Common myeloid progenitor, CD34-positive (primary cell): ENCODE data around the gene MAT2A.

Experiments
- CTCF ChIA-PET: fragments of 350-600 bp; sonication (Branson Sonifier 250); formaldehyde crosslinking; loops from one replicate; lab custom pipeline; 2021; ENCODE audit warnings: antibody characterized with exemption; lab: Charles Lee
- POLR2A ChIA-PET: fragments of 350-600 bp; sonication (Branson Sonifier 250); formaldehyde crosslinking; loops from one replicate; lab custom pipeline; 2021; ENCODE audit warnings: antibody characterized with exemption; lab: Charles Lee
- DNase-seq, 3 donors: peaks; one replicate each; pipeline versions ENCODE4 v3.0.0 to v3.0.0-alpha.2; 2013
- H3K27ac ChIP-seq, 2 experiments: 1 replicate in 1 of 2; 2 replicates in 1 of 2; pipeline ENCODE4 v1.7.0; 2013; ENCODE audit warnings: inconsistent platforms in 2 of 2, low read length in 2 of 2, mild to moderate bottlenecking in 2 of 2, low read depth in 1 of 2, moderate library complexity in 1 of 2; ENCODE audit not compliant: severe bottlenecking in 2 of 2, insufficient read depth in 1 of 2, poor library complexity in 1 of 2
- H3K27me3 ChIP-seq, 5 experiments: replicated peaks in 2 of 5; 1 replicate in 3 of 5; 2 replicates in 2 of 5; pipeline versions ENCODE4 v1.6.1 to v1.7.0; 2013; ENCODE audit warnings: low read length in 4 of 5, mild to moderate bottlenecking in 2 of 5, moderate library complexity in 2 of 5, inconsistent platforms in 1 of 5; ENCODE audit not compliant: insufficient read depth in 5 of 5, control insufficient read depth in 4 of 5
- H3K36me3 ChIP-seq, 4 experiments: 1 replicate in 2 of 4; 2 replicates in 2 of 4; pipeline versions ENCODE4 v1.6.1 to v1.7.0; 2013; ENCODE audit warnings: low read length in 3 of 4, control low read depth in 1 of 4, mild to moderate bottlenecking in 1 of 4; ENCODE audit not compliant: control insufficient read depth in 4 of 4, insufficient read depth in 4 of 4
- H3K4me1 ChIP-seq, 4 experiments: 1 replicate in 3 of 4; 2 replicates in 1 of 4; pipeline versions ENCODE4 v1.6.1 to v1.7.1; 2013; ENCODE audit warnings: low read length in 3 of 4, mild to moderate bottlenecking in 3 of 4, control low read depth in 1 of 4, inconsistent platforms in 1 of 4, moderate library complexity in 1 of 4; ENCODE audit not compliant: control insufficient read depth in 4 of 4, insufficient read depth in 4 of 4; ENCODE audit errors: control extremely low read depth in 1 of 4
- H3K4me3 ChIP-seq, 7 experiments: 1 replicate in 4 of 7; 2 replicates in 3 of 7; pipeline versions ENCODE4 v1.5.1 to v1.7.0; 2013; ENCODE audit warnings: mild to moderate bottlenecking in 7 of 7, low read length in 6 of 7, moderate library complexity in 6 of 7, inconsistent platforms in 2 of 7, low read depth in 2 of 7, control low read depth in 1 of 7; ENCODE audit not compliant: insufficient read depth in 4 of 7, control insufficient read depth in 1 of 7; ENCODE audit errors: extremely low read depth in 1 of 7
- H3K9me3 ChIP-seq, 5 experiments: 1 replicate in 4 of 5; 2 replicates in 1 of 5; pipeline versions ENCODE4 v1.6.1 to v1.7.1; 2013; ENCODE audit warnings: low read length in 4 of 5, mild to moderate bottlenecking in 2 of 5, inconsistent platforms in 1 of 5, low read depth in 1 of 5, moderate library complexity in 1 of 5; ENCODE audit not compliant: control insufficient read depth in 4 of 5, insufficient read depth in 2 of 5; ENCODE audit errors: control extremely low read depth in 1 of 5
- WGBS: methylation state at CpG from one replicate; pipeline ENCODE4 v1.1.5; 2013; ENCODE audit not compliant: insufficient coverage; 5-methylcytosine and 5-hydroxymethylcytosine counted together

Gene MAT2A

DNA sequence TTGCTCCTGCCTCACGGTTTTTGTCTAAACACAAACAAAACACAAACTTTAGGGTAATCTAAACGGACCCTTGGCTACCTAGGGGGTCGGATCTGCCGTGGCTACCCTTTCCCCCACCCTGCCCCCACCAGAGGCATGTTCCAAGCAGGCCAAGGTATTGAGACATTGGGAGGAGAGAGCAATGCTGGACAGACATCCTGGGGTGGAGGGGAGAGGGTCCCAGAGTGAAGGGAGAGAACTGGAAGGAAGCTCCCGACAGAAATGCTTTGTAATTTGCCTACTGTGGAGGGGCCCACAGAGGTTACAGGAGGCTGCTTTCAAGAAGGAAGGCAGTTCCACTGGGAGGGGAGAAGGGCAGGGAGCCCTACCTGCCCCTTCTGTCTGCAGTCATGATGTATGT lies 13.9 kb upstream of the MAT2A start:
- no peaks in the 10 kb centered on the region for H3K27me3 ChIP-seq
- H3K36me3 ChIP-seq = no peaks in the 10 kb centered on the region
- POLR2A ChIA-PET = interaction anchor here (2.7 kb wide), 1 partner anchor 14 kb away, joined by 10 read pairs; the partner anchor contains the start of gene MAT2A
- CTCF ChIA-PET = interaction anchor here (1.0 to 2.6 kb wide), 6 partner anchors 14 to 106 kb away, joined by 3 to 11 read pairs (median 6); partner anchors contain the start of gene MAT2A
- no peaks in the 10 kb centered on the region for H3K9me3 ChIP-seq
- DNase-seq = no peak
- 71% methylated on average over 3 of the region's 5 CpGs for WGBS
- H3K27ac ChIP-seq = peak overlapping the region in 1 of 2 experiments; percentile 7
- no peak overlapping the region for H3K4me3 ChIP-seq
- H3K4me1 ChIP-seq = peaks cover 10 to 22% (median 19%) of the 10 kb centered on the region in 4 experiments

DNA sequence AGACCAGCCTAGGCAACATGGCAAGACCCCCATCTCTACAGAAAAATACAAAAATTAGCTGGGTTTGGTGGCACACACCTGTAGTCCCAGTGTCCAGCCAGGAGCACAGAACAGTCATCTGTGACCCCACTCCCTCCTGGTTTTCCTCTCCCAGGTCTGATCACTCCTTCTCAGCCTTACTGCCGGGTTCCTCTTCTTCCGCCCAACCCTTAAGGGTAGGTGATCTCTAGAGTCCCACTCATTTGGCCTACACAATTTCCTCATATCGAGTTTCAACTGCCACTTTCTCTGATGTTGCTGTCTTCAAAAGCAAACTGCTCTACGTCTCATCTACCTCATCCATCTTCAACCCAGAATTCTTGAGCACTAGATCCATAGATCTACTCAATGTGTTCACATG lies 13.4 kb upstream of the MAT2A start:
- DNase-seq = no peak
- ChIA-PET CTCF (interaction anchor here (2.6 kb wide), 1 partner anchor 87 kb away, joined by 8 read pairs; no protein-coding TSS in a partner anchor), POLR2A (no interaction called here)
- no peaks in the 10 kb centered on the region for H3K9me3 ChIP-seq
- H3K4me3 ChIP-seq = no peak overlapping the region
- no peaks in the 10 kb centered on the region for H3K36me3 ChIP-seq
- 92% methylated on average over 4 of the region's 4 CpGs for WGBS
- H3K27ac ChIP-seq = no peak overlapping the region
- peaks cover 10 to 22% (median 19%) of the 10 kb centered on the region in 4 experiments for H3K4me1 ChIP-seq
- no peaks in the 10 kb centered on the region for H3K27me3 ChIP-seq

DNA sequence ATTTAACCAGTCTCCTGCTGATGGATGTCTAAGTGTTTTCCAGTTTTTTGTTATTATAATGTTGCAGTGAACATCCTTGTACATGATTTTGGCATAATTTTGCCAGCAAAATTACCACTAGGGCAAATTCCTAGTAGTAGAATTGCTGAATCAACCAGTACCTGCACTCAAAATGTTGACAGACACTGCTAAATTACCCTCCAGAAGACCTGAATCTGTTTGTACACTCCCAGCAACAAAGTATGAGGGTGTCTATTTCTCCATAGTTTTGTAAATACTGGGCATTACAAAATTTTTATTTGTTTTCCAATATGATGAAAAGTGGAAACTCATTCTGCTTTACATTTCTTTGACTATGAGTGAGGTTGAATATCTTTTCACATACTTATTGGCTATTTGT lies 11.2 kb upstream of the MAT2A start:
- Histone ChIP-seq H3K4me1 (peaks cover 10 to 22% (median 19%) of the 10 kb centered on the region in 4 experiments), H3K9me3 (no peaks in the 10 kb centered on the region), H3K36me3 (no peaks in the 10 kb centered on the region), H3K27me3 (no peaks in the 10 kb centered on the region), H3K27ac (no peak overlapping the region), H3K4me3 (no peak overlapping the region)
- ChIA-PET CTCF (no interaction called here), POLR2A (interaction anchor here (0.6 kb wide), 1 partner anchor 84 kb away, joined by 3 read pairs; the partner anchor contains the start of gene C2orf68)
- DNase-seq = no peak

DNA sequence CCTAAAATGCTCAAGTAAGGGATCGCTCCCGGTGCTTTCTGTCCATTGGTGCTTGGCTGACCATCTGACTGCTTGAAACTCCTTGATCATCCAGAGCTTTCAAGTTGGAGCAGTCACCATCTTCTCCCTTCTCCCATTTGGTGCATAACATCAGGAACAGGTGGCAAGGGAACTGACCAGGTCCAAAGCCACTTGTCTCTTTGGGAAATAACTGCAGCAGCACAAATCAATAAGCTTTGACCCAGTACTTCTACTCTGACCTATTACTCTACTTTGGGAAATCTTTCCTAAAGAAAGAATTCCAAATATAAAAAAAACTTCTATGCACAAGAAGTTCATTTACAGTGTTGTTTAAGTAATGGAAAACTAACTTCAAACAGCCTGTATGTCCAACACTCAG lies 10.6 kb upstream of the MAT2A start:
- ChIA-PET POLR2A (interaction anchor here (0.6 kb wide), 1 partner anchor 83 kb away, joined by 3 read pairs; the partner anchor contains the start of gene C2orf68), CTCF (no interaction called here)
- 96% methylated on average over 2 of the region's 2 CpGs for WGBS
- Histone ChIP-seq H3K27ac (no peak overlapping the region), H3K9me3 (no peaks in the 10 kb centered on the region), H3K27me3 (no peaks in the 10 kb centered on the region), H3K4me1 (peaks cover 10 to 22% (median 19%) of the 10 kb centered on the region in 4 experiments), H3K4me3 (no peak overlapping the region), H3K36me3 (no peaks in the 10 kb centered on the region)
- DNase-seq = no peak

DNA sequence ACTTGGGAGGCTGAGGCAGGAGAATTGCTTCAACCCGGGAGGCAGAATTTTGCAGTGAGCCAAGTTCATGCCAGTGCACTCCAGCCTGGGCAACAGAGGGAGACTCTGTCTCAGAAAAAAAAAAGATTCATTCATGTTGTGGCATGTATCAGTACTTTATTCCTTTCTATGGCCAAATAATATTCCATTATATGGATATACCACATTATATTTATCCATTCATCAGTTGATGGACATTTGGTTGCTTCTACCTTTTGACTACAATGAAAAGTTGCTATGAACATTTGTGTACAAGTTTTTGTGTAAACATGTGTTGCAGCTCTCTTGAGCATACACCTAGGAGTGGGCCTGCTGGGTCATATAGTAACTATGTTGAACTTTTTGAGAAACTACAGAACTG lies 9.2 kb upstream of the MAT2A start:
- Histone ChIP-seq H3K4me1 (peaks cover 5 to 19% (median 16%) of the 10 kb centered on the region in 4 experiments), H3K9me3 (no peaks in the 10 kb centered on the region), H3K27me3 (no peaks in the 10 kb centered on the region), H3K36me3 (no peaks in the 10 kb centered on the region), H3K4me3 (no peak overlapping the region), H3K27ac (no peak overlapping the region)
- no peak for DNase-seq
- WGBS = no CpG with 5 or more reads among the region's 1 CpG
- ChIA-PET POLR2A (no interaction called here), CTCF (interaction anchor here (0.6 to 28.0 kb wide), 3 partner anchors 9 to 101 kb away, joined by 3 to 584 read pairs (median 3); partner anchors contain the start of genes MAT2A and SH2D6)

DNA sequence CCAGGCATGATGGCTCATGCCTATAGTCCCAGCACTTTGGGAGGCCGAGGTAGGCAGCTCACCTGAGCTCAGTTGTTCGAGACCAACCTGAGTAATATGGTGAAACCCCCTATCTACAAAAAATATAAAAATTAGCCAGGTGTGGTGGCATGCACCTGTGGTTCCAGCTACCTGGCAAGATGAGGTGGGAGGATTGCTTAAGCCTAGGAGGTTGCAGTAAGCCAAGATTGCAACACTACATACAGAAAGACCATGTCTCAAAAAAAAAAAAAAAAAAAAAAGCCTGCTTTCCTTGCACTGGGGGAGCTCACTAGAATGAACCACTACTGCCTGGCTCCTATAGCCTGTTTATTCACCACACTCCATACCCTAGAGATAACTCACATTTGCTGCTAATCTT lies 7.4 kb upstream of the MAT2A start:
- Histone ChIP-seq H3K4me1 (peaks cover 5 to 19% (median 16%) of the 10 kb centered on the region in 4 experiments), H3K27ac (no peak overlapping the region), H3K4me3 (no peak overlapping the region), H3K27me3 (no peaks in the 10 kb centered on the region), H3K9me3 (no peaks in the 10 kb centered on the region), H3K36me3 (no peaks in the 10 kb centered on the region)
- WGBS = no CpG with 5 or more reads among the region's 2 CpGs
- ChIA-PET CTCF (interaction anchor here (0.9 to 28.0 kb wide), 3 partner anchors 13 to 103 kb away, joined by 3 to 584 read pairs (median 3); partner anchors contain the start of gene SH2D6), POLR2A (interaction anchor here (0.6 kb wide), 1 partner anchor 60 kb away, joined by 4 read pairs; no protein-coding TSS in a partner anchor)
- DNase-seq = no peak

DNA sequence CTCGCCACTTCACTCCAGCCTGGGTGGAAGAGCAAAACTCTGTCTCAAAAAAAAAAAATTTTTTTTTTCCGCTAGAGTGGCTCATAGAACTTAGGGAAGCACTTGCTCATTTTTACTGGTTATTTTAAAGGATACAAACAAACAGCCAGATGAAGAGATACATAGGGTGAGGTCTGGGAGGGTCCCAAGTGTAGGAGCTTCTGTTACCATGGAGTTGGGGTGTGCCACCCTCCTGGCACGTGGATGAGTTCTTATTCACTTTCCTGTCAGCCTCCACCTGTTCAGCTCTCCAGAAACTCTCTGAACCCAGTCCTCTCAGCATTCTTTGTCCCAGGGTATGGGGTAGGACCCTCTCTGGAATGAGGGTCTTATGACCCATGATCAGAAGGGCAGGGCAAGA lies 4.9 kb upstream of the MAT2A start:
- 80% methylated on average over 1 of the region's 3 CpGs for WGBS
- POLR2A ChIA-PET = interaction anchor here (0.7 to 1.1 kb wide), 2 partner anchors 38 to 47 kb away, joined by 3 read pairs; no protein-coding TSS in a partner anchor
- H3K9me3 ChIP-seq = no peaks in the 10 kb centered on the region
- no peak overlapping the region for H3K27ac ChIP-seq
- DNase-seq = no peak
- H3K4me3 ChIP-seq = no peak overlapping the region
- H3K36me3 ChIP-seq = no peaks in the 10 kb centered on the region
- CTCF ChIA-PET = interaction anchor here (0.9 to 28.0 kb wide), 7 partner anchors 10 to 106 kb away, joined by 3 to 584 read pairs (median 4); partner anchors contain the start of gene SH2D6
- H3K27me3 ChIP-seq = no peaks in the 10 kb centered on the region
- peaks cover 14 to 37% (median 33%) of the 10 kb centered on the region in 4 experiments for H3K4me1 ChIP-seq
